Measurements from ENCODE around the gene ACTR3C.

Gene ACTR3C

DNA sequence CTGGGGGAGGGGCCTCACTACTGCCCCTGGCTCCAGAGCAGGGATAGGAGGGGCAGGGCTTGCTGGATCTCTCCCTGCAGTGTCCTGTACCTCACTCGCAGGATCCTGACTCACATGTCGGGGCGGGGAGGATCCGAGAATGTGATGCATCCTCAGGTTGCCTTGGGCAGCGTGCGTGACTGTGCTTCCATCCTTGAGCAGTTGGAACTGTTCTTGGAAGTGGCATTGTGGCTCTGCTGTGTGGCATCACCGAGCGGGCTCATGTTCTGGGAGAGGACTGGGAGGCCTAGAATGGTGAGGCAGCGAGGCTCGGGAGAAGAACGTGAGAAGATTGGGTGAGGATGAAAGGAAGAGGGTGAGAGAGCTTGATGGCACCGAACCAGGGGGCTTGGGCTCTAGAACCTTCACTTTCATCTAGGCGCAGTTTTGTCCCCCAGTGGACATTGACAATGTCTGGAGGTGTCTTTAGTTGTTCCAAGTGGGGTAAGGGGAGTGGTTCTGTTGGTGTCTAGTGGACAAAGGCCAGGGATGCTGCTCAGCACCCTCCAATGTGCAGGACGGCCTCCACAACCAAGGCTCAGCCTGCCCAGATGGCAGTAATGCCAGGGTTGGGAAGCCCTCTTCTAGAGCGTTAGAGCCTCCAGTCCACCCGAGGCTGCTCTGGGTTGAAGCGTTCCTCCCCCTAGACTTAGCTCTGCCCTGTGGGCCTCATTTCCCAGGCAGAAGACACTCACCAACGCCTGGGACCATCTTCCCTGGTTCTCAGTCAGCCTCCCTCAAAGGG lies 9.7 kb upstream of the ACTR3C start:
- Histone ChIP-seq H3K4me3 (ENCODE audit: low read length) (no peak overlapping the region), H3K27ac (ENCODE audit: low read length) (no peak overlapping the region), H3K36me3 (ENCODE audit: insufficient read depth, low read depth, low read length) (peaks cover 78% of the 10 kb centered on the region), H3K9me3 (ENCODE audit: insufficient read depth, low read depth, low read length) (no peaks in the 10 kb centered on the region), H3K4me1 (ENCODE audit: insufficient read depth, low read length) (peaks cover 31% of the 10 kb centered on the region), H3K9ac (ENCODE audit: low read depth, low read length) (no peak overlapping the region), H3K27me3 (ENCODE audit: insufficient read depth, low read length) (no peaks in the 10 kb centered on the region)

DNA sequence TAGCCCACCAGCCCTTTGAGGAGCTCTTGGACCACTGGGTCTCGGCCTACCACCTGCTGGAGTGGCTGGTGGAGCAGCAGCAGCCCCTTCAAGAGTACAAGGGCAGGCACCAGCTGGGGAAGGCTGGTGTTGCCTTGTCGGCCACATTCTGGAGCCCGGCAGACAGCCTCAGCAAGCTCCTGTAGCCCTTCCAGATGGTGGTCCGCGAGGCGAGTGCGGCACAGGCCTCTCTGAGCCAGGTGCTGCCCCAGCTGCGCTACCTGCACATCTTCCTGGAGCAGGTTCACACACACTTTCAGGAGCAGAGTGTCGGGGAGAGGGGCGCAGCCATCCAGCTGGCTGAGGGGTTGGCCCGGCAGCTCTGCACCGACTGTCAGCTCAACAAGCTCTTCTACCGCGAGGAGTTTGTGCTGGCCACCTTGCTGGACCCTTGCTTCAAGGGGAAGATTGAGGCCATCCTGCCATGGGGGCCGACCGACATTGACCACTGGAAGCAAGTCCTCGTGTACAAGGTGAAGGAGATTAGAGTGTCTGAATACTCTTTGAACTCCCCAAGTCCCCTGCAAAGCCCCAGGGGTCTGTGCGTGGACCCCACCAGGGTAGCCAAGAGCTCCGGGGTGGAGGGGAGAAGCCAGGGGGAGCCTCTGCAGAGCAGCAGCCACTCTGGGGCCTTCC lies 7.0 kb upstream of the ACTR3C start:
- Histone ChIP-seq H3K9ac (ENCODE audit: low read depth, low read length) (no peak overlapping the region), H3K4me1 (ENCODE audit: insufficient read depth, low read length) (peaks cover 18% of the 10 kb centered on the region), H3K4me3 (ENCODE audit: low read length) (no peak overlapping the region), H3K27me3 (ENCODE audit: insufficient read depth, low read length) (no peaks in the 10 kb centered on the region), H3K9me3 (ENCODE audit: insufficient read depth, low read depth, low read length) (no peaks in the 10 kb centered on the region), H3K36me3 (ENCODE audit: insufficient read depth, low read depth, low read length) (peaks cover 80% of the 10 kb centered on the region), H3K27ac (ENCODE audit: low read length) (peak overlapping the region; percentile 76)

DNA sequence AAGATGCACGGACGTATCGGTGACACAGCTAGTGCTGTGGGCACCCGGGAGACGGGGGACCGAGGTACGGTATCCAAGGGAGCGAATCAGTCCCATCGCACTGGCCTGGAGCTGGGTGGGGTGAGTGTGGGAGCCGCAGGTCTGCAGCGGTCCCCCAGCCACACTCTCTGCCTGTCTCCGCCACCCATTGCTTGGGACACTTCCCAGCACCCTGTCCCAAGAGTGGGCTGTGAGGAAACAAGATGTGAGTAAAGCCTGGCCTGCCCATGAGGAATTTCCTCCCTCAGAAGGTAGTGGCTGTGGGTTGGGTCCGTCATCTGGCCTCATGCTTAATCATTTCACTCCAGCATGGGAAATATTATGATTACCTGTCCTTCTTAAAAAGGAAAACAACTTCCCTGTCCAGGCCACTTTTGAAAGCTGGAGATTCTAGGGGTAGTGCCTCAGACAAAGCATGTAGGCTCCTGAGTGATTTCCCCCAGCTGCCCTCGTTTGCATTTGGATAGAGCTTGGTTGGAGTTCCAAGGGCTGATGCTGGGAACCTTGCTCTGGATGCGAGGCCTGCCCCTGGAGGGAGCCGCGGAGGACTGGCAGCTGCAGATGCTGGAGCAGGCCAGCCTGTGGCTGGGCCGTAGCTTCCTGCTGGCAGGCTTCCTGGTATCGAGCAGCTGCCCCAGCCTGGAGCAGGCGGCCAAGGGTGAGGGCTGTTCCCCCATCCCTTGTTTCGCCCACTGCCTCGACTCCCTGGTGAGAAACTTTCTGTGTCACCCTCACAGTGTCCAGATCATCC lies 6.2 kb upstream of the ACTR3C start:
- Histone ChIP-seq H3K9ac (ENCODE audit: low read depth, low read length) (peak overlapping the region; percentile 64; the same call in 1 of the 2 replicates), H3K4me3 (ENCODE audit: low read length) (peak overlapping the region; percentile 23; the same call in 1 of the 2 replicates), H3K27ac (ENCODE audit: low read length) (peak overlapping the region; percentile 76), H3K27me3 (ENCODE audit: insufficient read depth, low read length) (no peaks in the 10 kb centered on the region), H3K9me3 (ENCODE audit: insufficient read depth, low read depth, low read length) (no peaks in the 10 kb centered on the region), H3K36me3 (ENCODE audit: insufficient read depth, low read depth, low read length) (peaks cover 87% of the 10 kb centered on the region), H3K4me1 (ENCODE audit: insufficient read depth, low read length) (peaks cover 17% of the 10 kb centered on the region)

DNA sequence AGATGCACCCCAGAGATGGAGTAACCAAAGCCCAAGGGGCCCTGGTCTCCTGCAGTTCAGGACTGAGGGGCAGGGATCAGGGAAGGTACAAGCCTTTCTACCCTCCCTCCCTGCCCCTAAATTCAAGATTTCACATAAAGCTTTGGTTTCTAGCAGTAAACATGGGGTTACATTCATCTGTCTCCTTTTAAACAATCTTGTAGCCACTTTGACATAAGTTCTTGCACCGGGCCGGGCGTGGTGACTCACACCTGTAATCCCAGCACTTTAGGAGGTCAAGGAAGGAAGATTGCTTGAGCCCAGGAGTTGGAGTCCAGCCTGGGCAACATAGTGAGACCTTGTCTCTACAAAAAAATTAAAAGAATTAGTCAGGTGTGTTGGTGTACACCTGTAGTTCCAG lies 4.0 kb upstream of the ACTR3C start:
- Histone ChIP-seq H3K4me3 (ENCODE audit: low read length) (no peak overlapping the region), H3K9ac (ENCODE audit: low read depth, low read length) (no peak overlapping the region), H3K4me1 (ENCODE audit: insufficient read depth, low read length) (peaks cover 17% of the 10 kb centered on the region), H3K9me3 (ENCODE audit: insufficient read depth, low read depth, low read length) (no peaks in the 10 kb centered on the region), H3K27ac (ENCODE audit: low read length) (no peak overlapping the region), H3K36me3 (ENCODE audit: insufficient read depth, low read depth, low read length) (peaks cover 70% of the 10 kb centered on the region), H3K27me3 (ENCODE audit: insufficient read depth, low read length) (no peaks in the 10 kb centered on the region)

DNA sequence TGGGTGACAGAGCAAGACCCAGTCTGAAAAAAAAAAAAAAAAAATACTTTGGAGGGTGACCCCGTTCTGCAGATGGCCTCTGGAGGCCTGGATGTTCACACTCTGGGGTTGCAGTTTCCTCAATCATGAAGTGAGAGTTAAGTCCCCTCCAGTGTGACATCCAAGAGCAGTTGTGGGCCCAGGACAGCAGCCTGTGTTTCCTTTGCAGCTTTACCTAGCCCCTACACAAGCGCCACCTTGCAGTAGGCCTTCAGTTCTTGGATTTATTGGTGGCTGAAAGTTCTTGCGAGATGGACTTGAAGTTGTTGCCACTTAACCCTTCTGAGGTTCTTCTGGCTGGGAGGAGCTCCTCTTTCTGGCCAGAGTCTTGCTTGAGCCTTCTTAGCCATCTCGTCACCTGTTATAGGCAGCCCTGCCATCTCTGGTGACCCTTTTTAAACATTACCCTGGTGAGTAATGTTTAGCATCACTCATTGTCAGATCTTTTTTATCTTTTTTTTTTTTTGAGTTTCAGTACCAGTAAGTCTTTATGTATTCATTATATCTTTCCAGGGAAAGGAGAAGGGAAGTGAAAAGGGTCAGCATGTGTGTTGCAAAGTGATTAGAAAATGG lies 3.4 kb upstream of the ACTR3C start:
- Histone ChIP-seq H3K4me3 (ENCODE audit: low read length) (no peak overlapping the region), H3K27me3 (ENCODE audit: insufficient read depth, low read length) (no peaks in the 10 kb centered on the region), H3K4me1 (ENCODE audit: insufficient read depth, low read length) (peaks cover 17% of the 10 kb centered on the region), H3K9ac (ENCODE audit: low read depth, low read length) (no peak overlapping the region), H3K27ac (ENCODE audit: low read length) (no peak overlapping the region), H3K36me3 (ENCODE audit: insufficient read depth, low read depth, low read length) (peaks cover 65% of the 10 kb centered on the region), H3K9me3 (ENCODE audit: insufficient read depth, low read depth, low read length) (no peaks in the 10 kb centered on the region)

DNA sequence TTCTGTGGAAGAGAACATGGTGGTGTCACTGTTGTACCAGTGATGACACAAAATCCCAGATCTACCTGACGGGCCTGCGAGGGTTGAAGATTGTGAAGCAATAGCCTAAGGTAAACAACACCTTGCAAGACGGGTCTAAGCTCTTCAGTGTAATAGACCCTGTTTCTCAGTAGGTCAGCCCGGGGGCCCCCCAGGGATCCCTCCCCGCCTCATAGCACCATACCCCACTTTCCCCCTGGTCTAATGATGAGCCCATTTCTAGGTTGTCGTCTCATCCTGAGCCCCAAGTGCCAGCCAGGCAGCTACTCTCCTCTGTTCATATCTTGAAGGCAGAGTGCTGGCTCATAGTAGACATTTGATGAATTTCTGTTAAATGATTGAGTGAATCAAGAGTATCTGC lies 2.6 kb upstream of the ACTR3C start:
- Histone ChIP-seq H3K36me3 (ENCODE audit: insufficient read depth, low read depth, low read length) (peaks cover 56% of the 10 kb centered on the region), H3K27ac (ENCODE audit: low read length) (no peak overlapping the region), H3K4me3 (ENCODE audit: low read length) (no peak overlapping the region), H3K4me1 (ENCODE audit: insufficient read depth, low read length) (peaks cover 17% of the 10 kb centered on the region), H3K27me3 (ENCODE audit: insufficient read depth, low read length) (no peaks in the 10 kb centered on the region), H3K9me3 (ENCODE audit: insufficient read depth, low read depth, low read length) (no peaks in the 10 kb centered on the region), H3K9ac (ENCODE audit: low read depth, low read length) (no peak overlapping the region)

DNA sequence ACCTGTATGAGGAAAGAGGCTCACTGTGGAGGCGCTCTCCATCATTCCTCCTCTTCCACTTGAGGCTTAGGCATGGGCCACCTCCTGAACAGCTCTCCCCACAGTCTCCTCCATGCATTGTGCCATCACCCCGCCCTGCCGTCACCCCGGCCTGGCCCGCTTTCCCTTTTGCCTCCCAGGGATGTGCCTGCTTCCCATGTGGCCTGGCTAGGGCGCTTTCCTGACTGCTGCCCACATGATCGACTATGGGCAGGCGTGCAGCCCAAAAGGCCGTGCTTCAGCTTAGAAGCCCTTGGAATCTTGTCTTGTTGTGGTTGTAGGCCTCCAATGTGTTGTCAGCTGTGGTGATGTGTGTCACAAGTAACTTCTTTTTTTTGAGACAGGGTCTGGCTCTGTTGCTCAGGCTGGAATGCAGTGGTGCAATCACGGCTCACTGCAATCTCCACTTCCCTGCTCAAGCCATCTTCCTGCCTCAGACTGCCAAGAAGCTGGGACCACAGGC lies 1.8 kb upstream of the ACTR3C start:
- no peak overlapping the region for H3K27ac ChIP-seq (ENCODE audit: low read length)
- no peaks in the 10 kb centered on the region for H3K27me3 ChIP-seq (ENCODE audit: insufficient read depth, low read length)
- peak overlapping the region; percentile 83; the same call in 1 of the 2 replicates for H3K4me3 ChIP-seq (ENCODE audit: low read length)
- H3K9ac ChIP-seq (ENCODE audit: low read depth, low read length): no peak overlapping the region
- H3K36me3 ChIP-seq (ENCODE audit: insufficient read depth, low read depth, low read length): peaks cover 49% of the 10 kb centered on the region
- H3K4me1 ChIP-seq (ENCODE audit: insufficient read depth, low read length): peaks cover 16% of the 10 kb centered on the region
- H3K9me3 ChIP-seq (ENCODE audit: insufficient read depth, low read depth, low read length): no peaks in the 10 kb centered on the region

DNA sequence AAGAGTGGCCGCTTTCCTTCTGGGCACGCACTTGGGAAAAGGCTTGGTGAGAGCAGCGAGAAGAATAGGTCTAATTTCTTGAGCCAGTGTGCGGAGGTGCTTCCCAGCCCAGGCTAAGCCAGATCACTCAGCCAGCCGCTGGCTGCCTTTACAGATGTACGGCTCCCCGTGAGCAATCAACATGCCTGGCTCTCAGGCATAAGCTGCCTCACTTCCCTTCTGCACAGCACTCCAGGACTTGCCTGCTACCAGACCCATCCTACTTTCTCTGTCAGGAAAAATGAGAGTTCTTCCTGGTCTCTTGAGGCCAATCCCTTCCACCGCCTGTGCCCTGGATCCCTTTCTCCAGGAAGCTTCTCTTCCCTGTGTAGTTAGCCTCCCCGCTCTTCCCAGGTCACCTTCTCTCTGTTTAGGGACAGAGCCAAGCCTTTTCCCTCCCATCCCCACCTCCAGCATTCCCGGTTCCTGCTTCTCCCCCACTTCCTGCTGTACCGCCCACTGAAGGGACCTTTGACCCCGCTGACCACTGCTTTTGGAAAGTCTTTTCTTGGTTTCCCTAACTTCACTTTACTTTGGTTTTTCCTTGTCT lies 1.1 kb upstream of the ACTR3C start:
- Histone ChIP-seq H3K4me1 (ENCODE audit: insufficient read depth, low read length) (peaks cover 12% of the 10 kb centered on the region), H3K4me3 (ENCODE audit: low read length) (peak overlapping the region; percentile 83)

DNA sequence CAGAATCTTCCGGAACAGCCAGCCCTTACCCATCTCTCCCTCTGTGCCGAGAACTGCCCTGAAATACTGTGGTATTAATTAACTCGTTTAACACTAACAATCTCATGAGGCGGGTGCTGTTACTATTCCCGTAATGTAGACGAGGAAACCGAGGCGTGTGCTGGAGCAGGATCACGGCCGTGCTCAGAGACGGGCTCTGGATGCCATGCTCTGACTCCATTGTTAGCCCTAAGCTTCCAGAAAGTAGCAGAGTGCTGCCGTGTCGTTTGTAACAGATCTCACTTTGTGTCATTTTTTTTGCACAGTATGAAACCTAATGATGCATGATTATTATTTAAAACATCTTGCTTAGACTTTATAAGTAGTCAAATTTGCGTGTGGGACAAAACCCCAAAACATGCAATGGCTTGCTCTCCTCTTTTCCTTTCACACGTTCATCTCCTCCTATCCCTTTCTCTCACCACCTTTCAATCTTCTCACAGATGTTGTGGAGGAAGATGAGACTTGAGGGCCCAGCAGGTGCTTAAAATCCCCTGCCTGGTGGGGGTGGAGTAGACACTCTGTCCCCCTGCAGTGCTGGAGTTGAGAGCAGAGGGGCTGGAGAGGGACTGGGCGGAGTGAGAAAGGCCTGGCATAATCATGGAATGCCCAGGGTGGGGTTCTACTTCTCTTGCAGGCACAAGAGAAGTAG lies 482 bp upstream of the ACTR3C start:
- peak overlapping the region; percentile 82 for H3K9ac ChIP-seq (ENCODE audit: low read depth, low read length)
- no peaks in the 10 kb centered on the region for H3K9me3 ChIP-seq (ENCODE audit: insufficient read depth, low read depth, low read length)
- H3K4me3 ChIP-seq (ENCODE audit: low read length): peak overlapping the region; percentile 83
- H3K4me1 ChIP-seq (ENCODE audit: insufficient read depth, low read length): peaks cover 5% of the 10 kb centered on the region
- H3K27me3 ChIP-seq (ENCODE audit: insufficient read depth, low read length): no peaks in the 10 kb centered on the region
- H3K27ac ChIP-seq (ENCODE audit: low read length): peak overlapping the region; percentile 18
- H3K36me3 ChIP-seq (ENCODE audit: insufficient read depth, low read depth, low read length): peaks cover 42% of the 10 kb centered on the region

More for the DNA sequence above, 1.1 kb upstream of the ACTR3C start:
- H3K27ac ChIP-seq (ENCODE audit: low read length): peak overlapping the region; percentile 18
- no peaks in the 10 kb centered on the region for H3K9me3 ChIP-seq (ENCODE audit: insufficient read depth, low read depth, low read length)
- no peaks in the 10 kb centered on the region for H3K27me3 ChIP-seq (ENCODE audit: insufficient read depth, low read length)
- H3K36me3 ChIP-seq (ENCODE audit: insufficient read depth, low read depth, low read length): peaks cover 47% of the 10 kb centered on the region
- peak overlapping the region; percentile 82 for H3K9ac ChIP-seq (ENCODE audit: low read depth, low read length)

DNA sequence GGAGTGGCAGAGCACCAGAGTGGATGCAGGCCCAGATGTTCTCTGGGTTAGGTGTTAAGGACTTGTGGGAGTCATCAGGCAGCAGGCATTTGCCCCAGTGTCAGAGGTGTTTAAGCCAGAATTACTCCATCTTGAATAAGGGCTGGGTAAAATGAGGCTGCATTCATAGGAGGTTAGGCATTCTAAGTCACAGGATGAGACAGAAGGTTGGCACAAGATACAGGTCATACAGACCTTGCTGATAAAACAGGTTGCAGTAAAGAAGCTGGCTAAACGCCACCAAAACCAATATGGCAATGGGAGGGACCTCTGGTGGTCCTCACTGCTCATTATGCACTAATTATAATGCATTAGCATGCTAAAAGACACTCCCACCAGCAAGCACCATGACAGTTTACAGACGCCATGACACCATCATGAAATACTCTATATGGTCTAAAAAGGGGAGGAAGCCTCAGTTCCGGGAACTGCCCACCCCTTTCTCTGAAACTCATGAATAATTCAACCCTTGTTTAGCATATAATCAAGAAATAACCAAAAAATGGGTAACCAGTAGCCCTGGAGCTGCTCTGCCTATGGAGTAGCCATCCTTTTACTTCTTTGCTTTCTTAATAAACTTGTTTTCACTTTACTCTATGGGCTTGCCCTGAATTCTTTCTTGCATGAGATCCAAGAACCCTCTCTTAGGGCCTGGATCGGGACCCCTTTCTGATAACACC lies 1.1 kb downstream of the ACTR3C start:
- H3K9me3 ChIP-seq (ENCODE audit: insufficient read depth, low read depth, low read length): no peaks in the 10 kb centered on the region
- peak overlapping the region; percentile 82; the same call in 1 of the 2 replicates for H3K9ac ChIP-seq (ENCODE audit: low read depth, low read length)
- H3K27me3 ChIP-seq (ENCODE audit: insufficient read depth, low read length): no peaks in the 10 kb centered on the region
- H3K4me3 ChIP-seq (ENCODE audit: low read length): peak overlapping the region; percentile 83
- H3K4me1 ChIP-seq (ENCODE audit: insufficient read depth, low read length): peaks cover 9% of the 10 kb centered on the region; the same call in 1 of the 2 replicates
- no peak overlapping the region for H3K27ac ChIP-seq (ENCODE audit: low read length)
- H3K36me3 ChIP-seq (ENCODE audit: insufficient read depth, low read depth, low read length): peaks cover 26% of the 10 kb centered on the region
